GM18951 (cell line): ENCODE data around the gene CDHR4.
"Not testable (repeated sequence)": the region's sequence is repeated elsewhere in the genome, so short reads cannot be mapped to it uniquely, and the experiment has no call there.

Source experiments
- POLR2A ChIP-seq: IDR thresholded peaks from 4 replicates; pipeline ENCODE4 v1.6.1; 2011; ENCODE audit warnings: mild to moderate bottlenecking; ENCODE audit not compliant: insufficient read length, insufficient read depth; ENCODE audit errors: extremely low read depth
- in situ Hi-C: fragments of 300-500 bp; cut with MboI; formaldehyde crosslinking; loops from one replicate; pipeline ENCODE4 v1.12.0; 2022; ENCODE audit warnings: low sequenced_read_pairs, mixed read lengths, inconsistent platforms; ENCODE audit not compliant: unreplicated experiment

The CDHR4 gene

GRCh38 chr3:49793486-49794085, 6.1 kb downstream of the CDHR4 start:
- in situ Hi-C loops = no loop called here
- no peak for TF ChIP-seq POLR2A

GRCh38 chr3:49792371-49793150, 7.1 kb downstream of the CDHR4 start:
- no peak for TF ChIP-seq POLR2A
- in situ Hi-C loops = no loop called here

GRCh38 chr3:49791571-49791970, 8.1 kb downstream of the CDHR4 start:
- TF ChIP-seq POLR2A = no peak
- in situ Hi-C loops = no loop called here

- in situ Hi-C loops = no loop called here
- no peak for TF ChIP-seq POLR2A
Observed at GRCh38 chr3:49790626-49791411, 8.9 kb downstream of the CDHR4 start.

- in situ Hi-C loops = no loop called here
- TF ChIP-seq POLR2A = no peak
Observed at GRCh38 chr3:49788056-49788455, 11.6 kb downstream of the CDHR4 start.

GRCh38 chr3:49787536-49787935, 12.1 kb downstream of the CDHR4 start:
- in situ Hi-C loops = no loop called here
- TF ChIP-seq POLR2A = no peak

- in situ Hi-C loops = no loop called here
- no peak for TF ChIP-seq POLR2A
Observed at GRCh38 chr3:49787182-49787464, 12.6 kb downstream of the CDHR4 start.

GRCh38 chr3:49786357-49787181, 13.1 kb downstream of the CDHR4 start, which contains the start of gene IP6K1:
TSS of gene IP6K1 (minus strand) at chr3:49786542. CDS start at chr3:49748040, 38,502 bp downstream.
- in situ Hi-C loops = no loop called here
- peak; percentile 95 for TF ChIP-seq POLR2A

GRCh38 chr3:49785565-49786356, 13.9 kb downstream of the CDHR4 start:
- TF ChIP-seq POLR2A = no peak
- in situ Hi-C loops = no loop called here

- in situ Hi-C loops = not testable (repeated sequence)
Observed at GRCh38 chr3:49782277-49782676, 17.4 kb downstream of the CDHR4 start.

- TF ChIP-seq POLR2A = no peak
- in situ Hi-C loops = no loop called here
Observed at GRCh38 chr3:49781415-49782199, 18.1 kb downstream of the CDHR4 start.

- in situ Hi-C loops = not testable (repeated sequence)
Observed at GRCh38 chr3:49780975-49781365, 18.7 kb downstream of the CDHR4 start.
